BE2C (cell line): ENCODE results near the gene RTTN.

ENCODE experiments used
- DNase-seq: peaks from one replicate; pipeline ENCODE4 v3.0.0-alpha.2; 2020
- H3K27me3 ChIP-seq: fragments of 250-450 bp; sonication (Bioruptor Pico); 2 replicates; pipeline ENCODE4 v1.5.1; 2020; ENCODE audit warnings: mild to moderate bottlenecking
- H3K36me3 ChIP-seq: fragments of 250-450 bp; sonication (Bioruptor Pico); 2 replicates; pipeline ENCODE4 v1.5.1; 2020; ENCODE audit warnings: mild to moderate bottlenecking
- H3K4me1 ChIP-seq: fragments of 250-450 bp; sonication (Bioruptor Pico); 2 replicates; pipeline ENCODE4 v1.5.1; 2020
- H3K4me3 ChIP-seq: 2 replicates; pipeline ENCODE4 v1.5.1; 2011; ENCODE audit warnings: low read depth, low read length
- H3K9me3 ChIP-seq: fragments of 250-450 bp; sonication (Bioruptor Pico); 2 replicates; pipeline ENCODE4 v1.5.1; 2020
- TF ChIP-seq, protein P1 (sequence below): IDR thresholded peaks from 2 replicates; pipeline ENCODE4 v1.5.1; 2012; ENCODE audit warnings: mild to moderate bottlenecking, low read depth, low read length

RTTN gene

DNA sequence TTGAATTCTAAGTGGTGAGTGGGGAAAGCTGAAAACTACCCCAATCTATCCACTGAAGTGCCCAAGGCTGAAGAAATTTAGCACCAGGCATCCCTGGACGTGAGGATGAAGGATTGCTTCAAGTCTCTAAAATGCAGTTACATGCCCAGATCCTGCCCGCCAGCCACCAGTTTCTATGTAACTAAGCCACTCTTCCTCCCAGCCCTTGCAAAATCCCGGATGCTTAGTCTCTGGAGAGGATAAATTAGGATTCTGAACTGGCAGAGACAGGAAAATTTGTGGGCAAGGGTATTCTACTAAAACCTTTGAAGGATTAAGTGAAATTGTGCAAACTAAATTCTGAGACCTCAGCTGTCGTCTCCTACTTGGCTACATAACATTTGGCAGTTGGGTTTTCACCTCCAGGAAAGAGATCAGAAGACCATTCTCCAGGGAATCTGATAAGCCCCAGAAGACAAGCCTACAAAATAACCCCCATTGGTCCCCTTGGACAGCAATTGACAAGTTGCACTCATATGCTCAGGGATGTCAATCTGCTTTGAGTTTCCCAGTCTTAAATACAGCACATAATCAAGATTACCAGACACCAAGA is 163.9 kb downstream of the RTTN start:
- no peak for DNase-seq
- H3K4me1 ChIP-seq = no peaks in the 10 kb centered on the region
- no peak overlapping the region for H3K4me3 ChIP-seq
- TF ChIP-seq, protein P1, sequence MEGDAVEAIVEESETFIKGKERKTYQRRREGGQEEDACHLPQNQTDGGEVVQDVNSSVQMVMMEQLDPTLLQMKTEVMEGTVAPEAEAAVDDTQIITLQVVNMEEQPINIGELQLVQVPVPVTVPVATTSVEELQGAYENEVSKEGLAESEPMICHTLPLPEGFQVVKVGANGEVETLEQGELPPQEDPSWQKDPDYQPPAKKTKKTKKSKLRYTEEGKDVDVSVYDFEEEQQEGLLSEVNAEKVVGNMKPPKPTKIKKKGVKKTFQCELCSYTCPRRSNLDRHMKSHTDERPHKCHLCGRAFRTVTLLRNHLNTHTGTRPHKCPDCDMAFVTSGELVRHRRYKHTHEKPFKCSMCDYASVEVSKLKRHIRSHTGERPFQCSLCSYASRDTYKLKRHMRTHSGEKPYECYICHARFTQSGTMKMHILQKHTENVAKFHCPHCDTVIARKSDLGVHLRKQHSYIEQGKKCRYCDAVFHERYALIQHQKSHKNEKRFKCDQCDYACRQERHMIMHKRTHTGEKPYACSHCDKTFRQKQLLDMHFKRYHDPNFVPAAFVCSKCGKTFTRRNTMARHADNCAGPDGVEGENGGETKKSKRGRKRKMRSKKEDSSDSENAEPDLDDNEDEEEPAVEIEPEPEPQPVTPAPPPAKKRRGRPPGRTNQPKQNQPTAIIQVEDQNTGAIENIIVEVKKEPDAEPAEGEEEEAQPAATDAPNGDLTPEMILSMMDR = no peak
- no peaks in the 10 kb centered on the region for H3K27me3 ChIP-seq
- H3K9me3 ChIP-seq = no peaks in the 10 kb centered on the region
- H3K36me3 ChIP-seq = no peaks in the 10 kb centered on the region; the same call in 1 of the 2 replicates

DNA sequence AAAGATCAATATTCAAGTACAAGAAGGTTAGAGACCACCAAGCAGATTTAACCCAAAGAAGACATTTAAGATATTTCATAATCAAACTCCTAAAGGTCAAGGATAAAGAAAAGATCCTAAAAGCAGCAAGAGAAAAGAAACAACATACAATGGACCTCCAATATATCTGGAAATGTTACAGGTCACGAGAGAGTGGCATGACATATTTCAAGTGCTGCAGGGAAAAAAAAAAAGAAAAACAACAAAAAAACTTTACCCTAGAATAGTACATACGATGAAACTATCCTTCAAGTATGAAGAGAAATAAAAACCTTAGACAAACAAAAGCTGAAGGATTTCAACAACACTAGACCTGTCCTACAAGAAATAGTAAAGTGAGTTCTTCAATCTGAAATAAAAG is 166.3 kb downstream of the RTTN start:
- TF ChIP-seq, protein P1 = no peak
- Histone ChIP-seq H3K27me3 (no peaks in the 10 kb centered on the region), H3K4me1 (no peaks in the 10 kb centered on the region)

DNA sequence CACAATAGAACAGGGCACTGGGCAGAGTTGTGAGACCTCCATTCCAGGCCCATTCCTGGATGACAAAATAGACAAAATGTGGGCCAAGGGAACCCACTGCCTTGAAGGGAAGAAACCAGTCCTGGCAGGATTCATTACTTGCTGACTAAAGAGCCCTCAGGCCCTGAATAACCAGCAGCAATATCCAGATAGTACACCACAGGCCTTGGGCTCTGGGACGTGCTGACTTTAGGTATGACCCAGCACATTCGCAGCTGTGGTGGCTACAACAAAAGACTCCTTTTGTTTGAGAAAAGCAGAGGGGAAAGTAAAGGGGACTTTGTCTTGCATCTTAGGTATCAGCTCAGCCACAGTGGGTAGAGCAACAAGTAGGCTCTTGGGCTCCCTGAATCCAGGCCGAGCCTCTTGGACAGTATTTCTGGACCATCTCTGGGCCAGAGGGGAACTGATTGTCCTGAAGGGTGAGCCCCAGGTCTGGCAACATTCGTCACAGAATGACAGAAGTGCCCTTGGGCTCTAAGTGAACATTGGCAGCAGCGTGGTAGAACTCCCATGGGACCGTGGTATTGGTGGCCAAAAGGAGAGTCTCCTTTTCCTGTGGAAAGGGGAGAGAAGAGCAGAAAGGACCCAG is 167.9 kb downstream of the RTTN start:
- TF ChIP-seq, protein P1 = no peak
- Histone ChIP-seq H3K9me3 (no peaks in the 10 kb centered on the region), H3K36me3 (no peaks in the 10 kb centered on the region; the same call in 1 of the 2 replicates), H3K27me3 (no peaks in the 10 kb centered on the region), H3K4me1 (no peaks in the 10 kb centered on the region), H3K4me3 (no peak overlapping the region)
- no peak for DNase-seq

More for the DNA sequence above, 166.3 kb downstream of the RTTN start:
- no peaks in the 10 kb centered on the region for H3K9me3 ChIP-seq
- H3K4me3 ChIP-seq = no peak overlapping the region
- H3K36me3 ChIP-seq = no peaks in the 10 kb centered on the region; the same call in 1 of the 2 replicates
- DNase-seq = no peak

DNA sequence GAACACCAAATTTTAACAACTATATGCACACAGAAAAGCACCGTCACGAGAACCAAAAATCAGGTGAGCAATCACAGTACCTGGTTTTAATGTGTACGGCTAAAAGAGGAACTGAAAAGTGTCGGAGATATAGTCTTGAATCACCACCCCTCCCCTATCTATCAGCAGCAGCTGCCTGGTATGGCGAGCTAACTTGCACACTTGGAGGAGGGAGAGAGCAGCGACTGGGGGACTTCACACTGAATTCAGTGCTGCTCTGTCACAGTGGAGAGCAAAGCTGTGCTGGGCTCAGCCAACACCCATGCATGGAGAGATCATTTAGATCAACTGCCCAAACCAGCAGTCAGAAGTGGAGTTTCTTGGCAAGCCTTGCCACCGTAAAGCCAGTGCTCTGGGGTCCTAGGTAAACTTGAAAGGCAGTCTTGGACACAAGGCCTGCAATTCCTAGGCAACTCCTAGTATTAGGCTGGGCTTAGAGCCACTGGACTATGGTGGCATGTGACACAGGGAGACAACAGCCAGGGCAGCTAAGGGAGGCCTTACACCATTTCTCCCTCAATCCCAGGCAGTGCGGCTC is 168.6 kb downstream of the RTTN start:
- Histone ChIP-seq H3K36me3 (no peaks in the 10 kb centered on the region; the same call in 1 of the 2 replicates), H3K4me3 (no peak overlapping the region), H3K27me3 (no peaks in the 10 kb centered on the region), H3K9me3 (no peaks in the 10 kb centered on the region), H3K4me1 (no peaks in the 10 kb centered on the region)
- TF ChIP-seq, protein P1 = no peak
- no peak for DNase-seq

DNA sequence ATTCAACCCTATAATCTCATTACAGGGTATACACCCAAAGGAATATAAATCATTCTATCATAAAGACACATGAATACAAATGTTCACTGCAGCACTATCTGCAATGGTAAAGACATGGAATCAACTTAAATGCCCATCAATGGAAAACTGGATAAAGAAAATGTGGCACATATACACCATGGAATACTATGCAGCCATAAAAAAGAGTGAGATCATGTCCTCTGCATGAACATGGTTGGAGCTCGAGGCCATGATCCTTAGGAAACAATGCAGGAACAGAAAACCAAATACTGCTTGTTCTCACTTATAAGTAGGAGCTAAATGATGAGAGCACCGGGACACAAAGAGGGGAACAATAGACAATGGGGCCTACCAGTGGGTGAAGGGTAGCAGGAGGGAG is 169.3 kb downstream of the RTTN start:
- TF ChIP-seq, protein P1 = no peak
- Histone ChIP-seq H3K36me3 (no peaks in the 10 kb centered on the region; the same call in 1 of the 2 replicates), H3K9me3 (no peaks in the 10 kb centered on the region), H3K4me3 (no peak overlapping the region), H3K27me3 (no peaks in the 10 kb centered on the region), H3K4me1 (no peaks in the 10 kb centered on the region)
- DNase-seq = no peak

DNA sequence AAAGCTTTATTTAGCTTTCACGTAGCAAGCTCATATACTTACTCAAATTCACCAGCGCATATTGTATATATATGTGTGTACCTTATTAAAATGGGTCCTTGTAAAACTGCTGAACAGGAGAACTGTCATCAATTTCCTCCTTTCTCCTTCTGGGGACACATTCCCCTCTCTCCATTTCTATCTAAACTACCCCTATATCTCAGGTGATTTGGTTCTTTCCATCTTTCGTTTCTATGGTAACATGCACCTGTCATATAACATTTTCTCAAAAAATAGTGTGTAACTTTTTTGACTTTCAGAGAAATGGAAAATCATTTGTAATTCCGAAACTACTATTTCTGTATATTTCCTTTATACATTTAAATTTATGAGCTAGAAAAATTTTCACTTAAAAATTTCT is 174.3 kb downstream of the RTTN start:
- H3K36me3 ChIP-seq = no peaks in the 10 kb centered on the region; the same call in 1 of the 2 replicates
- H3K27me3 ChIP-seq = no peaks in the 10 kb centered on the region
- no peaks in the 10 kb centered on the region for H3K9me3 ChIP-seq
- TF ChIP-seq, protein P1 = no peak
- no peak overlapping the region for H3K4me3 ChIP-seq
- H3K4me1 ChIP-seq = no peaks in the 10 kb centered on the region
- no peak for DNase-seq
